Neural cell (in vitro differentiated cells): ENCODE data around the gene PLCL1.

Source experiments
- EP300 ChIP-seq: fragments of 450-650 bp; conservative IDR thresholded peaks from 2 replicates; pipeline ENCODE4 v1.6.1; 2014; ENCODE audit warnings: antibody characterized with exemption, mild to moderate bottlenecking, moderate library complexity; ENCODE audit not compliant: poor library complexity, severe bottlenecking
- EZH2 ChIP-seq: fragments of 200-600, 300-800 bp; shearing (Covaris generic), sonication (generic); IDR thresholded peaks from 2 replicates; pipeline ENCODE4 v1.6.1; 2014; ENCODE audit warnings: antibody characterized with exemption, low read length, borderline replicate concordance, mild to moderate bottlenecking; ENCODE audit not compliant: insufficient read depth, poor library complexity, severe bottlenecking
- MXI1 ChIP-seq: fragments of 450-650 bp; conservative IDR thresholded peaks from 2 replicates; pipeline ENCODE4 v1.6.1; 2014; ENCODE audit warnings: antibody characterized with exemption, mild to moderate bottlenecking; ENCODE audit not compliant: poor library complexity, severe bottlenecking
- POLR2AphosphoS5 ChIP-seq: IDR thresholded peaks from 2 replicates; pipeline ENCODE4 v1.6.1; 2012
- RAD21 ChIP-seq: fragments of 450-650 bp; conservative IDR thresholded peaks from 2 replicates; pipeline ENCODE4 v1.6.1; 2014; ENCODE audit warnings: antibody characterized with exemption, mild to moderate bottlenecking, moderate library complexity
- TAF1 ChIP-seq: IDR thresholded peaks from 2 replicates; pipeline ENCODE4 v1.6.1; 2012; ENCODE audit warnings: low read depth
- TF ChIP-seq, protein P1 (sequence below): fragments of 450-650 bp; IDR thresholded peaks from 2 replicates; pipeline ENCODE4 v1.5.1; 2014; ENCODE audit warnings: antibody characterized with exemption, mild to moderate bottlenecking, moderate library complexity; ENCODE audit not compliant: poor library complexity, severe bottlenecking
- TF ChIP-seq, protein P2 (sequence below): IDR thresholded peaks from 2 replicates; pipeline ENCODE4 v1.6.1; 2012; ENCODE audit warnings: borderline replicate concordance

DNA sequence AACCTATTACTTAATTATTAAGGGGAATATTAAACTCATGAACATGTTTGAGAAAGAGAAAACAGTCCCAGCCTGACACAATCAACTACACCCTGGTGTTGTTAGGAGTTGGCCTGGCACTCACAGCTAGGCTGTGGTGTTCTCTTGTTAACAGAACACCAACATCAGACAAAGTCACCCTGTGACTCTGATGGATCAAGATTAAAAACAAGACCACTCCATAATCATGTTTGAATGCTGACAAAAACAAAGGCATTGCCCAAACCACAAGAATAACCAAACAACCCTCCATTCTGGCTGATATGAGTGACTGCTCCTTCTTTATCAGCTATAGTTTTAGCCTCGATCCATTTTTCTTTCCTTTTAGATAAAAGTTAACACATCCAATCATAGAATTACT, 22.3 kb upstream of the PLCL1 start:
- no peak for TF ChIP-seq EP300
- TF ChIP-seq, protein P1, sequence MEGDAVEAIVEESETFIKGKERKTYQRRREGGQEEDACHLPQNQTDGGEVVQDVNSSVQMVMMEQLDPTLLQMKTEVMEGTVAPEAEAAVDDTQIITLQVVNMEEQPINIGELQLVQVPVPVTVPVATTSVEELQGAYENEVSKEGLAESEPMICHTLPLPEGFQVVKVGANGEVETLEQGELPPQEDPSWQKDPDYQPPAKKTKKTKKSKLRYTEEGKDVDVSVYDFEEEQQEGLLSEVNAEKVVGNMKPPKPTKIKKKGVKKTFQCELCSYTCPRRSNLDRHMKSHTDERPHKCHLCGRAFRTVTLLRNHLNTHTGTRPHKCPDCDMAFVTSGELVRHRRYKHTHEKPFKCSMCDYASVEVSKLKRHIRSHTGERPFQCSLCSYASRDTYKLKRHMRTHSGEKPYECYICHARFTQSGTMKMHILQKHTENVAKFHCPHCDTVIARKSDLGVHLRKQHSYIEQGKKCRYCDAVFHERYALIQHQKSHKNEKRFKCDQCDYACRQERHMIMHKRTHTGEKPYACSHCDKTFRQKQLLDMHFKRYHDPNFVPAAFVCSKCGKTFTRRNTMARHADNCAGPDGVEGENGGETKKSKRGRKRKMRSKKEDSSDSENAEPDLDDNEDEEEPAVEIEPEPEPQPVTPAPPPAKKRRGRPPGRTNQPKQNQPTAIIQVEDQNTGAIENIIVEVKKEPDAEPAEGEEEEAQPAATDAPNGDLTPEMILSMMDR: no peak
- TF ChIP-seq RAD21: no peak
- TF ChIP-seq EZH2: no peak
- no peak for TF ChIP-seq POLR2AphosphoS5
- TF ChIP-seq, protein P2, sequence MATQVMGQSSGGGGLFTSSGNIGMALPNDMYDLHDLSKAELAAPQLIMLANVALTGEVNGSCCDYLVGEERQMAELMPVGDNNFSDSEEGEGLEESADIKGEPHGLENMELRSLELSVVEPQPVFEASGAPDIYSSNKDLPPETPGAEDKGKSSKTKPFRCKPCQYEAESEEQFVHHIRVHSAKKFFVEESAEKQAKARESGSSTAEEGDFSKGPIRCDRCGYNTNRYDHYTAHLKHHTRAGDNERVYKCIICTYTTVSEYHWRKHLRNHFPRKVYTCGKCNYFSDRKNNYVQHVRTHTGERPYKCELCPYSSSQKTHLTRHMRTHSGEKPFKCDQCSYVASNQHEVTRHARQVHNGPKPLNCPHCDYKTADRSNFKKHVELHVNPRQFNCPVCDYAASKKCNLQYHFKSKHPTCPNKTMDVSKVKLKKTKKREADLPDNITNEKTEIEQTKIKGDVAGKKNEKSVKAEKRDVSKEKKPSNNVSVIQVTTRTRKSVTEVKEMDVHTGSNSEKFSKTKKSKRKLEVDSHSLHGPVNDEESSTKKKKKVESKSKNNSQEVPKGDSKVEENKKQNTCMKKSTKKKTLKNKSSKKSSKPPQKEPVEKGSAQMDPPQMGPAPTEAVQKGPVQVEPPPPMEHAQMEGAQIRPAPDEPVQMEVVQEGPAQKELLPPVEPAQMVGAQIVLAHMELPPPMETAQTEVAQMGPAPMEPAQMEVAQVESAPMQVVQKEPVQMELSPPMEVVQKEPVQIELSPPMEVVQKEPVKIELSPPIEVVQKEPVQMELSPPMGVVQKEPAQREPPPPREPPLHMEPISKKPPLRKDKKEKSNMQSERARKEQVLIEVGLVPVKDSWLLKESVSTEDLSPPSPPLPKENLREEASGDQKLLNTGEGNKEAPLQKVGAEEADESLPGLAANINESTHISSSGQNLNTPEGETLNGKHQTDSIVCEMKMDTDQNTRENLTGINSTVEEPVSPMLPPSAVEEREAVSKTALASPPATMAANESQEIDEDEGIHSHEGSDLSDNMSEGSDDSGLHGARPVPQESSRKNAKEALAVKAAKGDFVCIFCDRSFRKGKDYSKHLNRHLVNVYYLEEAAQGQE: no peak
- TF ChIP-seq TAF1: no peak
- no peak for TF ChIP-seq MXI1
